GM12878 (cell line): ENCODE results near the gene FANCD2. TPM values are rescaled to one million over a fixed set of nuclear protein-coding genes. Genes with fewer than 3 reads are reported as not detected.
A peak's percentile ranks its signal among the peaks of the same experiment; 100 is the strongest.

Experiments
- ATAC-seq: fragments of 200-7000 bp; cut with Tn5 transposase; 3 replicates; pipeline ENCODE4 v1.9.1; 2020; ENCODE audit warnings: mild to moderate bottlenecking, moderate library complexity
- BruUV-seq: library from RNA; stranded (reverse); fragments of 400-500 nt; replicated peaks from 2 replicates; lab custom pipeline; 2021; lab: Mats Ljungman, UMichigan
- CTCF ChIA-PET: fragments of 300-600 bp; sonication (Branson Sonifier 250); formaldehyde crosslinking; extraction: SDS; loops from one replicate; lab custom pipeline; 2021; ENCODE audit warnings: inconsistent platforms; lab: Yijun Ruan, JAX
- POLR2A ChIA-PET: fragments of 350-600 bp; formaldehyde crosslinking; extraction: SDS; loops from one replicate; lab custom pipeline; 2021; ENCODE audit warnings: inconsistent platforms; lab: Charles Lee
- RAD21 ChIA-PET: fragments of 300-600 bp; sonication (Branson Sonifier 250); formaldehyde crosslinking; loops from one replicate; lab custom pipeline; 2023; ENCODE audit warnings: antibody characterized with exemption; ENCODE audit not compliant: unreplicated experiment; lab: Charles Lee
- SMC1A ChIA-PET: fragments of 300-600 bp; sonication (Branson Sonifier 250); formaldehyde crosslinking; loops from one replicate; lab custom pipeline; 2023; ENCODE audit not compliant: unreplicated experiment, uncharacterized antibody; lab: Charles Lee
- DNase-seq: peaks from one replicate; pipeline ENCODE4 v3.0.0-alpha.2; 2011; ENCODE audit warnings: low read depth, low spot score
- FAIRE-seq: peaks from 3 replicates; lab custom pipeline; 2011; peaks lifted over from hg19 to GRCh38; lab: Jason Lieb, UNC
- H2AFZ ChIP-seq: 2 replicates; pipeline ENCODE4 v1.6.0; 2011; ENCODE audit warnings: low read depth, low read length, control low read depth; ENCODE audit not compliant: control insufficient read depth
- H3K27ac ChIP-seq: 2 replicates; pipeline ENCODE4 v1.5.1; 2011; ENCODE audit warnings: control low read depth; ENCODE audit not compliant: control insufficient read depth, insufficient read depth
- H3K27me3 ChIP-seq, 2 experiments: replicated peaks in 1 of 2; 2 replicates each; pipeline versions ENCODE4 v1.6.0 to v1.6.1; 2011; ENCODE audit warnings: low read length in 1 of 2; ENCODE audit not compliant: control insufficient read depth in 2 of 2, insufficient read depth in 2 of 2
- H3K36me3 ChIP-seq, 2 experiments: 2 replicates each; pipeline ENCODE4 v1.5.1; 2011; ENCODE audit warnings: low read length in 1 of 2; ENCODE audit not compliant: control insufficient read depth in 2 of 2, insufficient read depth in 2 of 2
- H3K4me1 ChIP-seq: 2 replicates; pipeline ENCODE4 v1.6.1; 2011; ENCODE audit warnings: mild to moderate bottlenecking, low read length, moderate library complexity, mixed read lengths; ENCODE audit not compliant: control insufficient read depth, insufficient read depth
- H3K4me2 ChIP-seq: 2 replicates; pipeline ENCODE4 v1.6.0; 2011; ENCODE audit warnings: control low read depth; ENCODE audit not compliant: control insufficient read depth, insufficient read depth
- H3K4me3 ChIP-seq: fragments of 200-600 bp; sonication (generic); 2 replicates; pipeline ENCODE4 v1.5.1; 2016
- H3K79me2 ChIP-seq: 2 replicates; pipeline ENCODE4 v1.6.0; 2011; ENCODE audit warnings: low read length; ENCODE audit not compliant: control insufficient read depth, insufficient read depth
- H3K9ac ChIP-seq: 2 replicates; pipeline ENCODE4 v1.8.0; 2011; ENCODE audit warnings: low read length, control low read depth, mixed read lengths; ENCODE audit not compliant: control insufficient read depth, insufficient read depth
- H3K9me3 ChIP-seq: replicated peaks from 3 replicates; pipeline ENCODE4 v1.5.1; 2011; ENCODE audit warnings: mild to moderate bottlenecking, low read length; ENCODE audit not compliant: control insufficient read depth, insufficient read depth
- H4K20me1 ChIP-seq: 2 replicates; pipeline ENCODE4 v1.6.0; 2011; ENCODE audit not compliant: control insufficient read depth, insufficient read depth
- BCLAF1 ChIP-seq: fragments of 450-650 bp; IDR thresholded peaks from 2 replicates; pipeline ENCODE4 v1.6.1; 2017; ENCODE audit warnings: antibody characterized with exemption, mild to moderate bottlenecking, moderate library complexity
- BHLHE40 ChIP-seq, 2 experiments: fragments of 450-650 bp in 1 of 2; IDR thresholded peaks; 2 replicates each; pipeline ENCODE4 v1.6.1; 2011 to 2017; ENCODE audit warnings: low read depth in 2 of 2, borderline replicate concordance in 1 of 2, improper control_type of control experiment in 1 of 2, low read length in 1 of 2, mild to moderate bottlenecking in 1 of 2
- BMI1 ChIP-seq: fragments of 450-650 bp; IDR thresholded peaks from 2 replicates; pipeline ENCODE4 v1.6.1; 2016; ENCODE audit warnings: mild to moderate bottlenecking, moderate library complexity, borderline replicate concordance
- DPF2 ChIP-seq: fragments of 450-650 bp; IDR thresholded peaks from 2 replicates; pipeline ENCODE4 v1.6.1; 2017; ENCODE audit warnings: mild to moderate bottlenecking
- IKZF2 ChIP-seq, 2 experiments: fragments of 450-650 bp; IDR thresholded peaks; 2 replicates each; pipeline ENCODE4 v1.6.1; 2017; ENCODE audit warnings: mild to moderate bottlenecking in 2 of 2, moderate library complexity in 2 of 2
- MEF2B ChIP-seq: fragments of 450-650 bp; IDR thresholded peaks from 2 replicates; pipeline ENCODE4 v1.6.1; 2018; ENCODE audit warnings: mild to moderate bottlenecking, moderate library complexity; ENCODE audit not compliant: partially characterized antibody, poor library complexity, severe bottlenecking
- MLLT1 ChIP-seq: fragments of 450-650 bp; IDR thresholded peaks from 2 replicates; pipeline ENCODE4 v1.6.1; 2016; ENCODE audit warnings: mild to moderate bottlenecking
- PAX5 ChIP-seq: IDR thresholded peaks from 2 replicates; pipeline ENCODE4 v1.6.1; 2011; ENCODE audit warnings: low read depth, low read length, borderline replicate concordance
- SP1 ChIP-seq: IDR thresholded peaks from one replicate; pipeline ENCODE4 v1.6.1; 2011; ENCODE audit warnings: low read depth, low read length
- WRNIP1 ChIP-seq: IDR thresholded peaks from 2 replicates; pipeline ENCODE4 v1.6.1; 2011; ENCODE audit warnings: low read depth, low read length, improper control_type of control experiment, borderline replicate concordance
- WGBS: methylation state at CpG from one replicate; pipeline ENCODE4 v1.1.6; 2016; ENCODE audit warnings: low lambda C conversion rate; ENCODE audit not compliant: insufficient replicate concordance, insufficient coverage; ENCODE audit errors: missing lambda C conversion rate; 5-methylcytosine and 5-hydroxymethylcytosine counted together
- in situ Hi-C: fragments of 300-500 bp; cut with MboI; formaldehyde crosslinking; loops from 9 replicates; pipeline ENCODE4 v1.14.3; 2018; ENCODE audit warnings: mixed read lengths
- intact Hi-C: fragments of 100-400 bp; cut with micrococcal nuclease; formaldehyde crosslinking; loops from one replicate; pipeline ENCODE4 v1.14.2; 2022; ENCODE audit not compliant: unreplicated experiment
- polyA plus RNA-seq, 11 experiments: library from polyadenylated mRNA; depleted of rRNA in 4 of 11; unstranded in 6 of 11; stranded (reverse) in 5 of 11; fragments of >200 nt; fragmentation: Nextera tagmentation in 4 of 11; fragmentation: Illumina TruSeq in 1 of 11; extraction: Ambion mirVana in 4 of 11; extraction: Trizol in 1 of 11; gene quantifications; 1 replicate in 1 of 11; 2 replicates in 10 of 11; pipeline versions ENCODE4 v1.2.1 to v1.2.3, GENCODE V29; 2011 to 2016; ENCODE audit warnings: inconsistent platforms in 2 of 11, missing spikeins in 2 of 11, low read depth in 1 of 11
- total RNA-seq, 4 experiments: library from RNA; depleted of rRNA in 3 of 4; stranded (reverse); fragments of >200 nt in 3 of 4; fragmentation: Illumina TruSeq in 1 of 4; extraction: Trizol in 1 of 4; gene quantifications; 2 replicates each; pipeline versions ENCODE4 v1.2.1 to v1.2.3, GENCODE V29; 2013 to 2021
- TF ChIP-seq, protein P1 (sequence below): IDR thresholded peaks from 2 replicates; pipeline ENCODE4 v1.6.1; 2011; ENCODE audit warnings: borderline replicate concordance, low read depth, mild to moderate bottlenecking, moderate library complexity, low read length; ENCODE audit not compliant: insufficient read depth, poor library complexity, severe bottlenecking
- TF ChIP-seq, protein P2 (sequence below): fragments of 450-650 bp; IDR thresholded peaks from 2 replicates; pipeline ENCODE4 v1.6.1; 2017; ENCODE audit warnings: low read depth, mild to moderate bottlenecking, moderate library complexity

FANCD2 gene
- total and polyA plus RNA-seq, 10 of the 15 experiments (the other 5 are each of a cell fraction or from before 2014, with no cell fraction given), result 37.9 to 72.8 (median 56.2) TPM

GRCh38 chr3:10140996-10141546 lies 114.8 kb downstream of the FANCD2 start:
- Histone ChIP-seq H3K27me3 (no peaks in the 10 kb centered on the region), H3K27ac (no peak overlapping the region), H2AFZ (peak overlapping the region; percentile 81), H4K20me1 (no peaks in the 10 kb centered on the region; the same call in 1 of the 2 replicates), H3K9me3 (no peaks in the 10 kb centered on the region; the same call in 1 of the 3 replicates), H3K4me3 (no peak overlapping the region; the same call in 1 of the 2 replicates), H3K79me2 (peaks cover 45% of the 10 kb centered on the region), H3K4me2 (peak overlapping the region; percentile 22; the same call in 1 of the 2 replicates), H3K9ac (no peak overlapping the region; the same call in 1 of the 2 replicates), H3K36me3 (peaks cover 0 to 2% of the 10 kb centered on the region in 2 experiments; a peak in 1 of 4 replicates)
- ATAC-seq, result no peak
- SMC1A ChIA-PET, result interaction anchor here (0.7 to 1.3 kb wide), 2 partner anchors 12 to 53 kb away, joined by 3 read pairs; no protein-coding TSS in a partner anchor
- intact Hi-C loops (loop anchor here (5.0 kb wide), 1 partner anchor 51 kb away; no protein-coding TSS in a partner anchor), in situ Hi-C loops (no loop called here)
- POLR2A ChIA-PET, result interaction anchor here (0.6 to 3.7 kb wide), 8 partner anchors 18 to 294 kb away, joined by 3 to 23 read pairs (median 3); partner anchors contain the start of gene SEC13
- CTCF ChIA-PET, result interaction anchor here (0.7 to 2.0 kb wide), 4 partner anchors 51 to 209 kb away, joined by 3 to 9 read pairs (median 3); no protein-coding TSS in a partner anchor
- no peak for FAIRE-seq
- DNase-seq, result no peak
- no TSS peak for BruUV-seq
- TF ChIP-seq BCLAF1 (no peak), IKZF2 (IDR thresholded peaks at IDR 0.05) (no peak), MEF2B (no peak), BHLHE40 (IDR thresholded peaks at IDR 0.05; ENCODE audit: borderline replicate concordance in 1 of 2, low read depth in 2 of 2, low read length in 1 of 2) (no peak), MLLT1 (peak; percentile 96), BMI1 (peak; percentile 74), DPF2 (peak; percentile 82), PAX5 (no peak), SP1 (no peak), WRNIP1 (no peak)
- TF ChIP-seq, protein P1, sequence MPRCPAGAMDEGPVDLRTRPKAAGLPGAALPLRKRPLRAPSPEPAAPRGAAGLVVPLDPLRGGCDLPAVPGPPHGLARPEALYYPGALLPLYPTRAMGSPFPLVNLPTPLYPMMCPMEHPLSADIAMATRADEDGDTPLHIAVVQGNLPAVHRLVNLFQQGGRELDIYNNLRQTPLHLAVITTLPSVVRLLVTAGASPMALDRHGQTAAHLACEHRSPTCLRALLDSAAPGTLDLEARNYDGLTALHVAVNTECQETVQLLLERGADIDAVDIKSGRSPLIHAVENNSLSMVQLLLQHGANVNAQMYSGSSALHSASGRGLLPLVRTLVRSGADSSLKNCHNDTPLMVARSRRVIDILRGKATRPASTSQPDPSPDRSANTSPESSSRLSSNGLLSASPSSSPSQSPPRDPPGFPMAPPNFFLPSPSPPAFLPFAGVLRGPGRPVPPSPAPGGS, result no peak
- TF ChIP-seq, protein P2, sequence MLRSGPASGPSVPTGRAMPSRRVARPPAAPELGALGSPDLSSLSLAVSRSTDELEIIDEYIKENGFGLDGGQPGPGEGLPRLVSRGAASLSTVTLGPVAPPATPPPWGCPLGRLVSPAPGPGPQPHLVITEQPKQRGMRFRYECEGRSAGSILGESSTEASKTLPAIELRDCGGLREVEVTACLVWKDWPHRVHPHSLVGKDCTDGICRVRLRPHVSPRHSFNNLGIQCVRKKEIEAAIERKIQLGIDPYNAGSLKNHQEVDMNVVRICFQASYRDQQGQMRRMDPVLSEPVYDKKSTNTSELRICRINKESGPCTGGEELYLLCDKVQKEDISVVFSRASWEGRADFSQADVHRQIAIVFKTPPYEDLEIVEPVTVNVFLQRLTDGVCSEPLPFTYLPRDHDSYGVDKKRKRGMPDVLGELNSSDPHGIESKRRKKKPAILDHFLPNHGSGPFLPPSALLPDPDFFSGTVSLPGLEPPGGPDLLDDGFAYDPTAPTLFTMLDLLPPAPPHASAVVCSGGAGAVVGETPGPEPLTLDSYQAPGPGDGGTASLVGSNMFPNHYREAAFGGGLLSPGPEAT, result no peak
- TF ChIP-seq, all 136 proteins: peak for 3
- 98% methylated on average over 20 of the region's 23 CpGs for WGBS
- RAD21 ChIA-PET, result interaction anchor here (0.8 to 1.7 kb wide), 6 partner anchors 50 to 208 kb away, joined by 3 to 13 read pairs (median 4); partner anchors contain the start of gene CRELD1
- no peaks in the 10 kb centered on the region; the same call in 1 of the 2 replicates for H3K4me1 ChIP-seq
